Right lobe of liver (tissue), 6 donors: ENCODE results near the gene ST6GALNAC6. TPM values are rescaled to one million over a fixed set of nuclear protein-coding genes. Genes with fewer than 3 reads are reported as not detected.

Experiments
- ATAC-seq, 4 donors: fragments of 200-7000 bp; cut with Tn5 transposase; one replicate each; pipeline ENCODE4 v1.9.1; 2020; ENCODE audit warnings: mild to moderate bottlenecking in 4 of 4, moderate library complexity in 4 of 4
- DNase-seq, 3 donors: peaks; one replicate each; pipeline ENCODE4 v3.0.0-alpha.2; 2020
- H3K27ac ChIP-seq, 3 donors: fragments of 200-600 bp; one replicate each; pipeline ENCODE4 v1.8.0; 2022
- H3K27me3 ChIP-seq, 2 donors: fragments of 200-600 bp; one replicate each; pipeline ENCODE4 v1.8.0; 2022
- H3K36me3 ChIP-seq, 4 donors: fragments of 200-600 bp; sonication (generic) in 1 of 4; one replicate each; pipeline versions ENCODE4 v1.5.1 to v1.8.0; 2017 to 2022; ENCODE audit warnings: control low read depth in 1 of 4
- H3K4me1 ChIP-seq, 4 donors: fragments of 200-600 bp; sonication (generic) in 1 of 4; one replicate each; pipeline versions ENCODE4 v1.5.1 to v1.8.0; 2017 to 2022; ENCODE audit warnings: control low read depth in 1 of 4
- H3K4me3 ChIP-seq, 3 donors: fragments of 200-600 bp; one replicate each; pipeline ENCODE4 v1.8.0; 2022
- H3K9me3 ChIP-seq, 4 donors: fragments of 200-600 bp; sonication (generic) in 1 of 4; one replicate each; pipeline versions ENCODE4 v1.5.1 to v1.8.0; 2017 to 2022; ENCODE audit warnings: control low read depth in 1 of 4
- CTCF ChIP-seq, 4 donors: fragments of 200-600 bp in 3 of 4; fragments of 450-650 bp in 1 of 4; IDR thresholded peaks; one replicate each; pipeline versions ENCODE4 v1.5.1 to v1.8.0; 2016 to 2022; ENCODE audit warnings: antibody characterized with exemption in 4 of 4, mild to moderate bottlenecking in 2 of 4
- POLR2A ChIP-seq: fragments of 450-650 bp; IDR thresholded peaks from one replicate; pipeline ENCODE4 v1.6.1; 2017; ENCODE audit warnings: antibody characterized with exemption, mild to moderate bottlenecking
- WGBS: methylation state at CpG from one replicate; pipeline ENCODE4 v1.1.6; 2018; ENCODE audit warnings: low coverage, low lambda C conversion rate; ENCODE audit not compliant: insufficient coverage; ENCODE audit errors: missing lambda C conversion rate; 5-methylcytosine and 5-hydroxymethylcytosine counted together
- intact Hi-C, 2 donors: fragments of 100-400 bp; cut with DNase I; formaldehyde crosslinking; loops; one replicate each; pipeline versions ENCODE4 v1.11.2 to v1.14.1; 2022
- total RNA-seq, 6 experiments: library from RNA; depleted of rRNA in 2 of 6; stranded (reverse); fragments of >200 nt in 2 of 6; fragmentation: NEBNext Ultra II Directional in 3 of 6; extraction: Animal tissue kit (Norgen Biotek cat#: 25700) in 3 of 6; gene quantifications; one replicate each; pipeline versions ENCODE4 v1.1.0 to v1.2.4, GENCODE V29; 2016 to 2023
- donor health status: DM: no; HTN: yes; CAD: no.
- donor health status: DM: no; HTN: no; CAD: no.
- donor health status: DM: no; HTN: no; CAD: no.
- donor health status: DM: no; HTN: yes; CAD: no.
- donor health status: DM: no; HTN: yes; CAD: no.

The ST6GALNAC6 gene
- total RNA-seq, 6 experiments from 2014 or later: 22.5 to 40.3 (median 29.8) TPM

- DNase-seq (no peak), ATAC-seq (no peak)
- Histone ChIP-seq H3K36me3 (peaks cover 0 to 2% (median 0%) of the 10 kb centered on the region in 4 donors), H3K27me3 (no peaks in the 10 kb centered on the region), H3K27ac (no peak overlapping the region), H3K4me3 (no peak overlapping the region), H3K4me1 (peaks cover 0 to 8% (median 3%) of the 10 kb centered on the region in 4 donors), H3K9me3 (no peaks in the 10 kb centered on the region)
- TF ChIP-seq POLR2A: no peak
- no peak for TF ChIP-seq CTCF (IDR thresholded peaks at IDR 0.05)
- 69% methylated on average over 4 of the region's 4 CpGs for WGBS
- intact Hi-C loops: no loop called here
Observed at GRCh38 chr9:127935765-127936221, 36.4 kb upstream of the ST6GALNAC6 start.

- no peak overlapping the region for H3K27ac ChIP-seq
- intact Hi-C loops: no loop called here
- no peaks in the 10 kb centered on the region for H3K9me3 ChIP-seq
- WGBS: 66% methylated on average over 6 of the region's 11 CpGs
- ATAC-seq: no peak
- peaks cover 0 to 12% (median 6%) of the 10 kb centered on the region in 4 donors for H3K4me1 ChIP-seq
- no peak overlapping the region for H3K4me3 ChIP-seq
- peak in 1 of 3 donors; percentile 17 for DNase-seq
- no peaks in the 10 kb centered on the region for H3K36me3 ChIP-seq
- TF ChIP-seq POLR2A (no peak), CTCF (IDR thresholded peaks at IDR 0.05) (no peak)
- no peaks in the 10 kb centered on the region for H3K27me3 ChIP-seq
Observed at GRCh38 chr9:127934986-127935385, 35.6 kb upstream of the ST6GALNAC6 start.

GRCh38 chr9:127934248-127934647 is 34.8 kb upstream of the ST6GALNAC6 start:
- intact Hi-C loops: no loop called here
- no peak for DNase-seq
- no peak overlapping the region for H3K27ac ChIP-seq
- no peaks in the 10 kb centered on the region for H3K27me3 ChIP-seq
- TF ChIP-seq POLR2A: no peak
- no peak for TF ChIP-seq CTCF (IDR thresholded peaks at IDR 0.05)
- no peaks in the 10 kb centered on the region for H3K9me3 ChIP-seq
- no peak overlapping the region for H3K4me3 ChIP-seq
- no peaks in the 10 kb centered on the region for H3K36me3 ChIP-seq
- WGBS: 100% methylated on average over 3 of the region's 4 CpGs
- no peak for ATAC-seq
- peaks cover 0 to 12% (median 6%) of the 10 kb centered on the region in 4 donors for H3K4me1 ChIP-seq

GRCh38 chr9:127931092-127931881 is 31.9 kb upstream of the ST6GALNAC6 start:
- Histone ChIP-seq H3K27ac (no peak overlapping the region), H3K9me3 (no peaks in the 10 kb centered on the region), H3K4me3 (peak overlapping the region in 2 of 3 donors; percentile 20 to 40), H3K36me3 (no peaks in the 10 kb centered on the region), H3K27me3 (peaks cover 0 to 9% of the 10 kb centered on the region in 2 donors), H3K4me1 (peaks cover 0 to 6% (median 2%) of the 10 kb centered on the region in 4 donors)
- no peak for TF ChIP-seq POLR2A
- TF ChIP-seq CTCF (IDR thresholded peaks at IDR 0.05): no peak
- ATAC-seq (peak; percentile 3 to 37 (median 30)), DNase-seq (no peak)
- WGBS: 15% methylated on average over 15 of the region's 18 CpGs
- intact Hi-C loops: no loop called here
